Measurements from ENCODE around the gene TCP11L2. TPM values are rescaled to one million over a fixed set of nuclear protein-coding genes. Genes with fewer than 3 reads are reported as not detected.
"Not testable (repeated sequence)": the region's sequence is repeated elsewhere in the genome, so short reads cannot be mapped to it uniquely, and the experiment has no call there.

Gene TCP11L2
- total RNA-seq, 1 experiment from 2014 or later: 9.4 TPM

- DNase-seq (ENCODE audit: low read depth, low spot score): no peak
- in situ Hi-C loops (cut with HindIII; ENCODE audit: low pct_unique_long_range_greater_than_20kb, low sequenced_read_pairs): no loop called here
Observed at GRCh38 chr12:106281056-106281782, 21.3 kb upstream of the TCP11L2 start.

DNA sequence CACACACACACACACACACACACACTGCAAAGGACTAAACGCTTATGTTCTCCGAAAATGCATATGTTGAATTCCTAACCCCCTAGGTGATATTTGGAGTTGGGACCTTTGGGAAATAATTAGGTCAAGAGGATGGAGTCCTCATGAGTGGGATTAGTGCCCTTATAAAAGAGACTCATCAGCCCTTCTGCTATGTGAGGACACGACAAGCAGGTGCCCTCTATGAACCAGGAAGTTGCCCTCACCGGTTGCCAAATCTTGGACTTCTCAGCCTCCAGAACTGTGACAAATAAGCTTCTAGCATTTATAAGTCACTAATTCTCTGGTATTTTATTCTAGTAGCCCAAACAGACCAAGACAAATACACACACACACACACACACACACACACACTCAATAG lies 20.7 kb upstream of the TCP11L2 start:
- DNase-seq (ENCODE audit: low read depth, low spot score): no peak
- in situ Hi-C loops (cut with HindIII; ENCODE audit: low pct_unique_long_range_greater_than_20kb, low sequenced_read_pairs): no loop called here

DNA sequence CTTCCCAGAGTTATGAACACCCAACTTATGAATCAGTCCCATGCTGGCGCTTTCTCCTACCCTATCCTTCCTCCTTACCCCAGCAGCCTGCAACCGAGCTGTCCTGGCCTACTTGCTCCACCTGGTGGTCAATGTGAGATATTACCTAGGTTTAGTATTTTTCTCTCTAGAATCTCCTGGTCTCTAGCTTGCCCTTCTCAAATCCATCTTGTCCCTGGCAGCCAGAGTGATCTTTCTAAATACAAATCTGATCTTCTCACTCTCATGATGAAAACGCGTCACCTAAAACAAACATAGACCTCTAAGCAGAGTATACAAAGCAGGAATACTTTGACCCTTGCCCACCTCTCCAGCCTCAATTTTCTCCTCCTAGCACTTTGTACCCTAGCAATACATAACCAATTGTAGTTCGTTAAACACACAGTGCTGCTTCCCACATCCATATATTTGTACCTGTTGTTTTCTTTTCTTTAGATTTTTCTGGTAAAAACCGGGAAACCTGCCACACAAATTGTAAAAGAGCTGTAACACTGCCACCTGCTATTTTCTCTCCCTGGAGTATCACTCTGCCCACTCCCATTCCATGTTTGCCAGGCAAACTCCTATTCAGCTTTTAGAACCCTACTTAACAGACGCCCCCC lies 20.0 kb upstream of the TCP11L2 start:
- in situ Hi-C loops (cut with HindIII; ENCODE audit: low pct_unique_long_range_greater_than_20kb, low sequenced_read_pairs): no loop called here
- DNase-seq (ENCODE audit: low read depth, low spot score): peak; percentile 81

DNA sequence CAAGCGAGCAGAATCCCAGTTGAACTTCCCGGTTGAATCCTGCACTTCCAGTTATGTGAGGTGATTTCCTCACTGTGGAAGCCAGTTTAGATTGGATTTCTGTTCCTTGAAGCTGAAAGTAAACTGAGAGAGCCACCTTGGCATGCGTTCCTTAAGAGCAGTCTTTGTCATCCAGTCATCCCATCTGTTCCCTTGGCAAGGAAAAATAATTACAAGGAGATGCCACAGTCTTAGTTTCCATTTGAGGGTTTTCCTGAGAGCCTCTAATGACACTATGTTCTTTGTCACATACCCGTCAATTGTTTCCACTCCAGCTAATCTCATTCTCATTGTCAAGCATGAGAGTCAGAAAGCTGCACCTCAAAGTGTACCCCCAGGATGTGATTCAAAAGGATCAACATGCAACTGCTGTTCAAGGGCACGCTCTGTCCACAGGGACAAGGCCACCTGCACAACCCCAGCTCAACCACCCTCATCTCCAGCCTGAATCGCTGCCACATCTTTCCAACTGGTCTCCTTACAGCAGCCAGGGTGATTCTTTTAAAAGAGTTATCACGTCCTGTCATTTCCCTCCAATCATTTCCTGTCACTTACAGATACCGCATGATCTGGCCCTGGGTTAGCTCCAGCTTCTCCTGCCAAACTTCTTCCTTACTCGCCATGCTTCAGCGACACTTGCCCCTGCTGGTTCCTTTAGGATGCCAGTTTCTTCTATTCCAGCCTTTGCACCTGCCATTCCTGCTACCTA lies 18.0 kb upstream of the TCP11L2 start:
- in situ Hi-C loops (cut with HindIII; ENCODE audit: low pct_unique_long_range_greater_than_20kb, low sequenced_read_pairs): no loop called here

GRCh38 chr12:106285982-106286381 lies 16.6 kb upstream of the TCP11L2 start:
- no peak for DNase-seq (ENCODE audit: low read depth, low spot score)
- in situ Hi-C loops (cut with HindIII; ENCODE audit: low pct_unique_long_range_greater_than_20kb, low sequenced_read_pairs): no loop called here

More for the DNA sequence above, 18.0 kb upstream of the TCP11L2 start:
- no peak for DNase-seq (ENCODE audit: low read depth, low spot score)

- DNase-seq (ENCODE audit: low read depth, low spot score); in situ Hi-C loops (cut with HindIII; ENCODE audit: low pct_unique_long_range_greater_than_20kb, low sequenced_read_pairs): not testable (repeated sequence)
Observed at GRCh38 chr12:106286576-106287162, 15.9 kb upstream of the TCP11L2 start.

DNA sequence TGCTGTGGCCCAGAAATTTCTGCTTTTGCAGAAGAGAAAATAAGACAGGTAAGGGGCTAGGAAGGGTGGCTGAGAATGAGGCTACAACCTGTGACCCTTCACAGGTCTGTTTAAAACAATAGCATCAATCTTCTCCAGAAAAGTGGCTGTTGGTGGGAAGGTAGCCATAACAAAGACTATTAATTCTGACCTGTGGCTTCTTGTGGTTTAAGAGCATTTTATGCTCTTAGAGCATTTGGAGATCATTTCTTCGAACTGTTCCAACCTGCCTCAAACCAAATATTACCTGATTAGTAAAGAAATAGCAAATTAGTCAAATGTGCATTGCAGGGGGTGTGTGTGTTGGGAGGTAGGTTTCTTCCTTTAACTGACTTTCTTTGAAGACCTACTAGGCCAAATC lies 15.2 kb upstream of the TCP11L2 start:
- no peak for DNase-seq (ENCODE audit: low read depth, low spot score)
- in situ Hi-C loops (cut with HindIII; ENCODE audit: low pct_unique_long_range_greater_than_20kb, low sequenced_read_pairs): no loop called here

DNA sequence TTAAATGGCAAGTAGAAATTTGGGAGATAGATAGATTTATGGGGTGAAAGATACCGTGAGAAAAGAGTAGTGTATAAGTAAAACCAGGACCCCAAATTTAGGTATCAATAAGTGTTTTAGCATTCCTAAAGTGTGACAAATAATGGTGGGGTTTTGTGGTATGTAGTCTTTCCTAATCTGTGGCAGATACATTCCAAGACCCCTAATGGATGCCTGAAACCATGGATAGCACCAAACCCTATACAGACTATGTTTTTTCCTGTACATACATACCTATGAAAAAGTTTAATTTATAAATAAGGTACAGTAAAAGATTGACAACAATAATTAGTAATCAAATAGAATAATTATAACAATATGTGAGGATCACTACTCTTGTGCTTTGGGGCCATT lies 14.4 kb upstream of the TCP11L2 start:
- in situ Hi-C loops (cut with HindIII; ENCODE audit: low pct_unique_long_range_greater_than_20kb, low sequenced_read_pairs): no loop called here
- no peak for DNase-seq (ENCODE audit: low read depth, low spot score)

GRCh38 chr12:106288494-106289195 lies 13.9 kb upstream of the TCP11L2 start:
- in situ Hi-C loops (cut with HindIII; ENCODE audit: low pct_unique_long_range_greater_than_20kb, low sequenced_read_pairs): no loop called here
- DNase-seq (ENCODE audit: low read depth, low spot score): peak; percentile 71

- in situ Hi-C loops (cut with HindIII; ENCODE audit: low pct_unique_long_range_greater_than_20kb, low sequenced_read_pairs): no loop called here
- DNase-seq (ENCODE audit: low read depth, low spot score): no peak
Observed at GRCh38 chr12:106289196-106289681, 13.3 kb upstream of the TCP11L2 start.

DNA sequence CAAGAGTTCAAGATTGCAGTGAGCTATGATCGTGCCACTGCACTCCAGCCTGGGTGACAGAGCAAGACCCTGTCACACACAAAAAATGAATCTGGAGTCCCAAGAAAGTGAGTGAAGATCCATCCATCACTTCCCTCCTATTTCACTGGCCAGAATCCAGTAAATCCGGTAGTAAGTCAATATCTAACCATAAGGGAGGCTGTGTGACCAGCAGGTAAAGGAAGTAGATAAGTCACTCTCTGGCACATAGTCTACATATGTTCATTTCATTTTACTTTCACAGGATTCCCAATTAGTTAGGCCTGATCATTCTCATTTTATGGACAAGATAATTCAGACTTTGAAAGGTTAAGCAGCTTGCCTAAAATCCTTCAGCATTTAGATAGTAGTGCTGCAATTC lies 11.9 kb upstream of the TCP11L2 start:
- in situ Hi-C loops (cut with HindIII; ENCODE audit: low pct_unique_long_range_greater_than_20kb, low sequenced_read_pairs): no loop called here
- DNase-seq (ENCODE audit: low read depth, low spot score): no peak

GRCh38 chr12:106291342-106291741 lies 11.2 kb upstream of the TCP11L2 start:
- in situ Hi-C loops (cut with HindIII; ENCODE audit: low pct_unique_long_range_greater_than_20kb, low sequenced_read_pairs): no loop called here
- DNase-seq (ENCODE audit: low read depth, low spot score): no peak

DNA sequence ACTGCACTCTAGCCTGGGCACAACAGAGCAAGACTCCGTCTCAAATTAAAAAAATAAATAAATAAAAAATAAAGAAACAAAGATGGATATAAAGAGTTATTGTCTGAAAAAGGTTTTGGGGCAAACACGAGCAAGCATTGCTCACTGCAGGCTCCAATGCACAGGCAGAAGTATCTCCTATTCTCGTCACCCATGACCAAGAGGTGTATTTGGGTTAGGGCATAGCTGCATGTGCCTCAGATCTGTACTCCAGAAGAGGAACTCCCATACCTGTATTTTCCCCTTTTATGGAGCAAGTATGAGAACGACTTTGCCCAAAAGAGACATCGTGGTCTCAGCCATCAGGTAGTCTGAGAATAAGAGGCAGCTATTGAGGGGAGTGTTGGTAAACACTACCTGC lies 10.2 kb upstream of the TCP11L2 start:
- DNase-seq (ENCODE audit: low read depth, low spot score): no peak
- in situ Hi-C loops (cut with HindIII; ENCODE audit: low pct_unique_long_range_greater_than_20kb, low sequenced_read_pairs): no loop called here

GRCh38 chr12:106296179-106296877 lies 6.2 kb upstream of the TCP11L2 start:
- in situ Hi-C loops (cut with HindIII; ENCODE audit: low pct_unique_long_range_greater_than_20kb, low sequenced_read_pairs): no loop called here
- DNase-seq (ENCODE audit: low read depth, low spot score): no peak

- DNase-seq (ENCODE audit: low read depth, low spot score): no peak
- in situ Hi-C loops (cut with HindIII; ENCODE audit: low pct_unique_long_range_greater_than_20kb, low sequenced_read_pairs): no loop called here
Observed at GRCh38 chr12:106297075-106297474, 5.5 kb upstream of the TCP11L2 start.

GRCh38 chr12:106297681-106298080 lies 4.9 kb upstream of the TCP11L2 start:
- no peak for DNase-seq (ENCODE audit: low read depth, low spot score)

GRCh38 chr12:106299202-106299774 lies 3.2 kb upstream of the TCP11L2 start:
- in situ Hi-C loops (cut with HindIII; ENCODE audit: low pct_unique_long_range_greater_than_20kb, low sequenced_read_pairs): no loop called here
- DNase-seq (ENCODE audit: low read depth, low spot score): no peak

More at GRCh38 chr12:106297681-106298080, 4.9 kb upstream of the TCP11L2 start:
- in situ Hi-C loops (cut with HindIII; ENCODE audit: low pct_unique_long_range_greater_than_20kb, low sequenced_read_pairs): no loop called here

Data from SK-MEL-5 (cell line).